Lower leg skin (tissue), 4 donors: ENCODE data around the gene MOXD1. TPM values are rescaled to one million over a fixed set of nuclear protein-coding genes. Genes with fewer than 3 reads are reported as not detected.
A peak's percentile ranks its signal among the peaks of the same experiment; 100 is the strongest.

Experiments used
- DNase-seq, 2 donors: peaks; one replicate each; pipeline ENCODE4 v3.0.0-alpha.2; 2019; ENCODE audit warnings: low spot score in 2 of 2
- H3K4me3 ChIP-seq: fragments of 200-600 bp; sonication (generic); 2 replicates; pipeline ENCODE4 v1.5.1; 2017; ENCODE audit warnings: mild to moderate bottlenecking, low read depth; ENCODE audit not compliant: poor library complexity, severe bottlenecking
- CTCF ChIP-seq, 3 donors: fragments of 450-650 bp; IDR thresholded peaks; one replicate each; pipeline ENCODE4 v1.5.1; 2016; ENCODE audit warnings: antibody characterized with exemption in 3 of 3, mild to moderate bottlenecking in 3 of 3, moderate library complexity in 2 of 3
- POLR2A ChIP-seq, 2 donors: fragments of 450-650 bp; IDR thresholded peaks; one replicate each; pipeline ENCODE4 v1.6.1; 2016 to 2017; ENCODE audit warnings: antibody characterized with exemption in 2 of 2, mild to moderate bottlenecking in 1 of 2, moderate library complexity in 1 of 2
- WGBS, 2 donors: methylation state at CpG; one replicate each; pipeline ENCODE4 v1.1.5; 2018; 5-methylcytosine and 5-hydroxymethylcytosine counted together
- intact Hi-C: fragments of 100-400 bp; cut with DNase I; formaldehyde crosslinking; loops from one replicate; pipeline ENCODE4 v1.15.0; 2023; ENCODE audit warnings: low total_unique reads
- total RNA-seq, 4 donors: library from RNA; depleted of rRNA; stranded (reverse); fragments of >200 nt; gene quantifications; one replicate each; pipeline ENCODE4 v1.1.0, GENCODE V29; 2016

Gene MOXD1
- total RNA-seq, 4 donors from 2014 or later, result 12.8 to 17.8 (median 13.9) TPM

GRCh38 chr6:132259070-132259469 lies 142.2 kb downstream of the MOXD1 start:
- 74 to 79% methylated on average over 2 of the region's 2 CpGs for WGBS, 2 donors
- no peak for DNase-seq
- H3K4me3 ChIP-seq, result no peak overlapping the region
- TF ChIP-seq CTCF (IDR thresholded peaks at IDR 0.05), result no peak
- no peak for TF ChIP-seq POLR2A (IDR thresholded peaks at IDR 0.05)
- intact Hi-C loops, result no loop called here

- WGBS, 2 donors, result 76 to 79% methylated on average over 1 of the region's 1 CpG
- intact Hi-C loops, result no loop called here
- no peak for DNase-seq
- H3K4me3 ChIP-seq, result no peak overlapping the region
- no peak for TF ChIP-seq CTCF (IDR thresholded peaks at IDR 0.05)
- TF ChIP-seq POLR2A (IDR thresholded peaks at IDR 0.05), result no peak
Measured at GRCh38 chr6:132257561-132257960, 143.7 kb downstream of the MOXD1 start.

GRCh38 chr6:132256457-132256856 lies 144.8 kb downstream of the MOXD1 start:
- no peak for DNase-seq
- TF ChIP-seq POLR2A (IDR thresholded peaks at IDR 0.05) (no peak), CTCF (IDR thresholded peaks at IDR 0.05) (no peak)
- intact Hi-C loops, result no loop called here
- WGBS, 2 donors, result 91% methylated on average over 1 of the region's 1 CpG
- no peak overlapping the region for H3K4me3 ChIP-seq

GRCh38 chr6:132253906-132254305 lies 147.4 kb downstream of the MOXD1 start:
- TF ChIP-seq CTCF (IDR thresholded peaks at IDR 0.05) (no peak), POLR2A (IDR thresholded peaks at IDR 0.05) (no peak)
- DNase-seq, result no peak
- no peak overlapping the region for H3K4me3 ChIP-seq
- intact Hi-C loops, result no loop called here

GRCh38 chr6:132253211-132253610 lies 148.1 kb downstream of the MOXD1 start:
- no peak overlapping the region for H3K4me3 ChIP-seq
- 25 to 30% methylated on average over 2 of the region's 2 CpGs for WGBS, 2 donors
- intact Hi-C loops, result no loop called here
- DNase-seq, result no peak
- TF ChIP-seq POLR2A (IDR thresholded peaks at IDR 0.05) (no peak), CTCF (IDR thresholded peaks at IDR 0.05) (no peak)

- H3K4me3 ChIP-seq, result no peak overlapping the region
- peak in 1 of 2 donors; percentile 75 for DNase-seq
- 31 to 53% methylated on average over 4 of the region's 4 CpGs for WGBS, 2 donors
- intact Hi-C loops, result no loop called here
- TF ChIP-seq POLR2A (IDR thresholded peaks at IDR 0.05), result no peak
- no peak for TF ChIP-seq CTCF (IDR thresholded peaks at IDR 0.05)
Measured at GRCh38 chr6:132252113-132252512, 149.2 kb downstream of the MOXD1 start.
